ENCODE results near the gene KRT7.
"Not testable (repeated sequence)": the region's sequence is repeated elsewhere in the genome, so short reads cannot be mapped to it uniquely, and the experiment has no call there.

KRT7 gene

GRCh38 chr12:52290483-52291134 lies 57.6 kb downstream of the KRT7 start:
- not testable (repeated sequence) for H3K4me3 ChIP-seq (ENCODE audit: low read length); H3K36me3 ChIP-seq (ENCODE audit: control insufficient read depth, insufficient read depth, low read length); H3K27me3 ChIP-seq (ENCODE audit: control insufficient read depth, insufficient read depth, low read length); H3K4me1 ChIP-seq (ENCODE audit: control insufficient read depth, insufficient read depth, low read length); H3K9me3 ChIP-seq (ENCODE audit: control insufficient read depth, low read length); H3K9ac ChIP-seq (ENCODE audit: low read length)

GRCh38 chr12:52291267-52291935 lies 58.4 kb downstream of the KRT7 start, which contains the start of gene KRT81:
KRT81 (minus strand) TSS chr12:52291534; CDS start chr12:52291465, 69 bp downstream.
- Histone ChIP-seq H3K27me3 (ENCODE audit: control insufficient read depth, insufficient read depth, low read length) (peaks cover 8% of the 10 kb centered on the region), H3K4me1 (ENCODE audit: control insufficient read depth, insufficient read depth, low read length) (no peaks in the 10 kb centered on the region), H3K4me3 (ENCODE audit: low read length) (no peak within 1 kb of the TSS), H3K36me3 (ENCODE audit: control insufficient read depth, insufficient read depth, low read length) (no peaks in the 10 kb centered on the region), H3K9me3 (ENCODE audit: control insufficient read depth, low read length) (no peaks in the 10 kb centered on the region), H3K9ac (ENCODE audit: low read length) (no peak within 1 kb of the TSS)

- Histone ChIP-seq H3K9ac (ENCODE audit: low read length) (no peak overlapping the region), H3K4me1 (ENCODE audit: control insufficient read depth, insufficient read depth, low read length) (no peaks in the 10 kb centered on the region), H3K9me3 (ENCODE audit: control insufficient read depth, low read length) (no peaks in the 10 kb centered on the region), H3K4me3 (ENCODE audit: low read length) (no peak overlapping the region), H3K27me3 (ENCODE audit: control insufficient read depth, insufficient read depth, low read length) (peaks cover 8% of the 10 kb centered on the region), H3K36me3 (ENCODE audit: control insufficient read depth, insufficient read depth, low read length) (no peaks in the 10 kb centered on the region)
These were observed 60.9 kb downstream of the KRT7 start for GRCh38 chr12:52293926-52294325.

GRCh38 chr12:52294803-52295202 lies 61.8 kb downstream of the KRT7 start:
- H3K4me3 ChIP-seq (ENCODE audit: low read length): no peak overlapping the region
- peaks cover 8% of the 10 kb centered on the region for H3K27me3 ChIP-seq (ENCODE audit: control insufficient read depth, insufficient read depth, low read length)
- no peaks in the 10 kb centered on the region for H3K9me3 ChIP-seq (ENCODE audit: control insufficient read depth, low read length)
- no peak overlapping the region for H3K9ac ChIP-seq (ENCODE audit: low read length)
- H3K4me1 ChIP-seq (ENCODE audit: control insufficient read depth, insufficient read depth, low read length): no peaks in the 10 kb centered on the region
- no peaks in the 10 kb centered on the region for H3K36me3 ChIP-seq (ENCODE audit: control insufficient read depth, insufficient read depth, low read length)

GRCh38 chr12:52295663-52296062 lies 62.6 kb downstream of the KRT7 start:
- Histone ChIP-seq H3K4me1 (ENCODE audit: control insufficient read depth, insufficient read depth, low read length) (no peaks in the 10 kb centered on the region), H3K36me3 (ENCODE audit: control insufficient read depth, insufficient read depth, low read length) (no peaks in the 10 kb centered on the region), H3K9ac (ENCODE audit: low read length) (no peak overlapping the region), H3K4me3 (ENCODE audit: low read length) (no peak overlapping the region), H3K27me3 (ENCODE audit: control insufficient read depth, insufficient read depth, low read length) (peaks cover 8% of the 10 kb centered on the region), H3K9me3 (ENCODE audit: control insufficient read depth, low read length) (no peaks in the 10 kb centered on the region)

- Histone ChIP-seq H3K27me3 (ENCODE audit: control insufficient read depth, insufficient read depth, low read length) (peaks cover 13% of the 10 kb centered on the region), H3K9ac (ENCODE audit: low read length) (no peak overlapping the region), H3K4me3 (ENCODE audit: low read length) (no peak overlapping the region), H3K4me1 (ENCODE audit: control insufficient read depth, insufficient read depth, low read length) (no peaks in the 10 kb centered on the region), H3K9me3 (ENCODE audit: control insufficient read depth, low read length) (no peaks in the 10 kb centered on the region), H3K36me3 (ENCODE audit: control insufficient read depth, insufficient read depth, low read length) (no peaks in the 10 kb centered on the region)
These were observed 63.7 kb downstream of the KRT7 start for GRCh38 chr12:52296572-52297215.
